Pulmonary artery endothelial cell (primary cell): ENCODE results near the gene TTF2. TPM values are rescaled to one million over a fixed set of nuclear protein-coding genes. Genes with fewer than 3 reads are reported as not detected.
"Not testable (repeated sequence)": the region's sequence is repeated elsewhere in the genome, so short reads cannot be mapped to it uniquely, and the experiment has no call there.

Source experiments
- DNase-seq: peaks from one replicate; pipeline ENCODE4 v3.0.0-alpha.2; 2011; ENCODE audit warnings: low read depth, low spot score
- total RNA-seq: library from RNA; depleted of rRNA; stranded (reverse); fragments of >200 nt; gene quantifications from 2 replicates; pipeline ENCODE4 v1.2.3, GENCODE V29; 2014

Gene TTF2
- total RNA-seq, 1 donor from 2014 or later = 15.2 TPM

- no peak for DNase-seq
Measured at GRCh38 chr1:117147856-117148588, 87.9 kb downstream of the TTF2 start.

- no peak for DNase-seq
Measured at GRCh38 chr1:117150316-117150715, 90.2 kb downstream of the TTF2 start.

GRCh38 chr1:117151305-117151704 lies 91.2 kb downstream of the TTF2 start:
- not testable (repeated sequence) for DNase-seq

Other genes with a start within 250 kb of the TTF2 start
- gene PTGFRN, start 150.4 kb upstream of the TTF2 start, total RNA-seq = 59.4 and 68.5 TPM in 2 replicates
- gene CD101, start 58.6 kb upstream of the TTF2 start, total RNA-seq = 0.11 and 0.13 TPM in 2 replicates
- 1.1 and 2.0 TPM in 2 replicates for gene TRIM45, start 61.4 kb downstream of the TTF2 start, total RNA-seq
- not detected in 2 replicates for gene VTCN1, start 150.6 kb downstream of the TTF2 start, total RNA-seq